Measurements from ENCODE around the gene ARHGEF9.
"Not testable (repeated sequence)": the region's sequence is repeated elsewhere in the genome, so short reads cannot be mapped to it uniquely, and the experiment has no call there.

Gene ARHGEF9

DNA sequence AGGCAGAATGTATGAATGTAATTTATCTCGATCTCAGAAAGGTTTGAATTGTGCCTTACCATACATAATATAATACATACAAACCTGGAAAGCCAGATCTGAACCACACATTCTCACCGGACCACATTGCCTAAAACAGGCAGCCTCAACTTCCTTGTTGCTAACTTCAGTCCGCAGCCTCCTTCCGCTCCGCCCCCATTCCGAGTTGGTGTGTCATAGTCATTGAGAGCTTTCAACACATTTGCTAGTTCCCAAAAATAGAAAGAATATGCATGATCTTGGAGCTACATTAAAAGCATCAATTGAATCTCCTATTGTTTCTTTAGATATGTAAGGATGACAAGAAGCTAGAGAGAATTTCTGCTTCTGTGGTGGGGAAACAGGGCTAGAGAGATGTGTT is 127.2 kb downstream of the ARHGEF9 start:
- no peak for DNase-seq

GRCh38 chrX:63656871-63657580 is 128.0 kb downstream of the ARHGEF9 start:
- DNase-seq, result no peak

DNA sequence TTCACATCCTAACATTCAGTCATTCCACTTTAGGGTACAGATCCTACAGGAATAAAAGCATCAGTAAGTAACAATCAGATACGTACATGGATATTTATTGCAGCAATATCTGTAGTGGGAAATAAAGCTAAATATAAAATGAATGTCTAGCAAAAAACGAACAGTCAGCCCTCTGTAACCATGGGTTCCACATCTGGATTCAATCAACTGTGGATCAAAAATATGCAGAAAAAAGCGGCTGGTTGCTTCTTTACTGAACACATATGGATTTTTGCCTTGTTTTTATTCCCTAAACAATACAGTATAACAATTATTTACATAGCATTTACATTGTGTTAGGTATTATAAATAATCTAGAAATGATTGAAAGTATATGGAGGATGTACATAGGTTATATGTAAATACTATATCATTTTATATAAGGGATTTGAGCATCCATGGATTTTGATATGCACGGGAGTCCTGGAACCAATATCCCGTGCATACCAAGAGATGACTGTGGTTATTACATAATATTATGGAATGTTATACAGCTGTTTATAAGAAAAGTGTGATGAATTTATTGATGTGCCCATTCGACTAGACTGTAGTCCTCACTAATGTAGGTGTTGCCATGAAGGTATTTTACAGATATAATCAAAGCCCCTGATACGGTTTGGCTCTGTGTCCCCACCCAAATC is 132.8 kb downstream of the ARHGEF9 start:
- no peak for DNase-seq

DNA sequence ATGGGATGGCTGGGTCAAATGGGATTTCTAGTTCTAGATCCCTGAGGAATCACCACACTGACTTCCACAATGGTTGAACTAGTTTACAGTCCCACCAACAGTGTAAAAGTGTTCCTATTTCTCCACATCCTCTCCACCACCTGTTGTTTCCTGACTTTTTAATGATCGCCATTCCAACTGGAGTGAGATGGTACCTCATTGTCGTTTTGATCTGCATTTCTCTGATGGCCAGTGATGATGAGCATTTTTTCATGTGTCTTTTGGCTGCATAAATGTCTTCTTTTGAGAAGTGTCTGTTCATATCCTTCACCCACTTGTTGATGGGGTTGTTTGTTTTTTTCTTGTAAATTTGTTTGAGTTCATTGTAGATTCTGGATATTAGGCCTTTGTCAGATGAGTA is 139.3 kb downstream of the ARHGEF9 start:
- not testable (repeated sequence) for DNase-seq

DNA sequence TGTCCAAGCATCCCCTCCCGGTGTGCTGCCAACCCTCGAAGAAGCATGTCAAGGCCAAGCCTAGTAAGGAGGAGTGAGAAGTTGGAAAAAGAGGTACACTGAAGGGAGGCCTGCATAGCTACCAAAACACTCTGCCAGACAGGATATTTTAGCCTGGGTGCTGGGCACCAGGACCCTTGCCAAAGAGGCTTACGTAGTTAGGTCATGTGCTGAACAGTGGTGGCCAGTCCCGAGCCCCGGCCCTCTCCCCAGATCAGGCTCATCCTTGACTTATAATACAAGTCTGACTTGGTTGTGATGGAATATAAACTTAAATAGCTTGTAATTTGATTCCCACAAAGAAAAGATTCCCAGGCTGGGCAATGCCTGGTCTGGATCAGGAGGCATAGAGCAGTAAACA is 149.3 kb downstream of the ARHGEF9 start:
- DNase-seq, result no peak

- no peak for DNase-seq
These were observed 171.4 kb downstream of the ARHGEF9 start for GRCh38 chrX:63613531-63614028.

- DNase-seq, result no peak
These were observed 199.1 kb downstream of the ARHGEF9 start for GRCh38 chrX:63585936-63586335.

Measured in NCI-H2029 treated with DMSO at 0.1 percent for 48 hours (cell line).